IPS-15b (cell line): Measurements from ENCODE around the gene TRIM34.
"Not testable (repeated sequence)": the region's sequence is repeated elsewhere in the genome, so short reads cannot be mapped to it uniquely, and the experiment has no call there.

Source experiments
- H3K27me3 ChIP-seq: one replicate; pipeline ENCODE4 v1.6.1; 2013; ENCODE audit warnings: low read length; ENCODE audit not compliant: control insufficient read depth, insufficient read depth
- H3K36me3 ChIP-seq: one replicate; pipeline ENCODE4 v1.6.1; 2013; ENCODE audit warnings: low read length; ENCODE audit not compliant: control insufficient read depth, insufficient read depth
- H3K4me1 ChIP-seq: one replicate; pipeline ENCODE4 v1.6.1; 2013; ENCODE audit warnings: mild to moderate bottlenecking, low read length; ENCODE audit not compliant: control insufficient read depth, insufficient read depth
- H3K4me3 ChIP-seq: one replicate; pipeline ENCODE4 v1.5.1; 2013; ENCODE audit warnings: low read depth, low read length
- H3K9ac ChIP-seq: one replicate; pipeline ENCODE4 v1.6.1; 2013; ENCODE audit warnings: low read depth, mild to moderate bottlenecking, low read length
- H3K9me3 ChIP-seq: one replicate; pipeline ENCODE4 v1.6.1; 2013; ENCODE audit warnings: mild to moderate bottlenecking, low read length; ENCODE audit not compliant: control insufficient read depth, insufficient read depth

The TRIM34 gene

DNA sequence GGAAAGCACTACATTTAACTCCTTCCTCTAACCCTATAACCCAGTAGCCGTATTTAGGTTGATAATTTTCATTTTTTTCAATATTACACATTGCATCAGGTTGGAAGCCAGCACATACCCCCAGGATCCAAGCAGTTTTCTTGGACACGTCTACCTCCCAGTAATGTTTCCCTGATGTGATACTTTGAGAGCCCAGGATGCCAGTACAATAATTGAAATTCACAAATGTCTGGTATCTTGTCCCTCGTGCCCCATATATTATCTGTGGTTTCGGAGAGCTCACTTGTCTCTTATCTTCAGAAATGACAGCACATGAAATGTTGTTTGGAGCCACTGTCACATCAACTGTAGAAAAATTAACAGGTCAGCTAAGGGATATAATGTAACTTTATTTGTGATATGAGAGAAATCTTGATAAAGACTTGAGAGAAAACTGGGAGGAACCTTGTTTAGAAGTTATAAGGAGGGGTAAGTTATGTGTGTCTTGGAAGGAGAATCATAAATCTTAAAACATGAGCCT is 40.3 kb downstream of the TRIM34 start:
- H3K27me3 ChIP-seq, result no peaks in the 10 kb centered on the region
- no peak overlapping the region for H3K9ac ChIP-seq
- no peak overlapping the region for H3K4me3 ChIP-seq
- no peaks in the 10 kb centered on the region for H3K9me3 ChIP-seq
- peaks cover 9% of the 10 kb centered on the region for H3K36me3 ChIP-seq
- H3K4me1 ChIP-seq, result no peaks in the 10 kb centered on the region

DNA sequence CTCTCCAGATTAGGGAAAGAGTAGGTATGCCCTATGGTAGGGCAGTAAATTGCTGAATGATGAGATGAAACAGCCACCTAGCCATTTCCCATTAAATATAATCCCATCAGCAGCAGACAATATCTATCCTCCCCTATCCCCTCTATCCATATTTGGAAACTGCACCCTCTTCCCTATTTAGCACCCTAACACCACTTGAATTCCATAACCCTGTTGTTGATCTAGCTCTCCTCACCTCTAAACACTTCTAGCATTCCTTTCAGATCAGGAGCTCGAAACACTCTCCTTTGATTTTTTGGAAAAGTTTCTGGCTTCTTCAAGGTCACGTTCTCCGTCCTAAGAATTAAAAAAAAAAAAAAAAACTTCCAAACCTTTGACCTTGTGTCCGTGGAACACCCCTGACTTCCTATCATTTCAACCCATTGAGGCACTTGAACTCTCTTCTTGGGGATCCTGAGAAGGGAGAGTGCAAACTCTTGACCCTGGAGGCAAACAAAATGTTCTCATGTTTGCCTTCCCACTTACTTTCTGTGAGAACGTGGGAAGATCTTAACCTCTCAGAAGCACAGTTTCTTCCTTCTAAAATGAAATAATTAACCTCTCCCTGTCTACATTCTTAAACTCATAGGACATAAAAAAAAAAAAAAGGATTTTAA is 41.1 kb downstream of the TRIM34 start:
- H3K27me3 ChIP-seq, result no peaks in the 10 kb centered on the region
- H3K36me3 ChIP-seq, result peaks cover 9% of the 10 kb centered on the region
- H3K9me3 ChIP-seq, result no peaks in the 10 kb centered on the region

DNA sequence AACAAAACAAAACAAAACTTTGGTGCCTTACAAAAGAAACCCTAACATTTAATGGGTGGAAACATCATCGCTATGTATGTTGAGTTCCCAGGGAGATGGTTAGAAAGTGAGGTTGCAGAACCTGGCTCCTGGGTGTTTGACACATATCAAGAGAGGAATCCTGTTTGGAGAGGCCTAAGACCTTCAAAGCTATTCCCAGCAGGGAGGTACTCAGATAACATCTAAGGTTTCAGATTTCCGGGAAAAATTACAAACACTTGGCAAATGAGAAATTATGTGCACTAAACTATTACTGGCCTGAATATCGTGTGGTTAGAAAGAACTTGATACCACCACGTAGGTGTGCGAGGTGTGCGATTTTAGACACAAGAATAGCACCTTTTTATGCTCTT is 41.6 kb downstream of the TRIM34 start:
- H3K36me3 ChIP-seq, result peaks cover 9% of the 10 kb centered on the region
- no peak overlapping the region for H3K4me3 ChIP-seq
- no peaks in the 10 kb centered on the region for H3K9me3 ChIP-seq
- no peaks in the 10 kb centered on the region for H3K27me3 ChIP-seq
- no peak overlapping the region for H3K9ac ChIP-seq
- H3K4me1 ChIP-seq, result no peaks in the 10 kb centered on the region

More for the DNA sequence above, 41.1 kb downstream of the TRIM34 start:
- H3K4me3 ChIP-seq, result no peak overlapping the region
- no peak overlapping the region for H3K9ac ChIP-seq
- no peaks in the 10 kb centered on the region for H3K4me1 ChIP-seq

DNA sequence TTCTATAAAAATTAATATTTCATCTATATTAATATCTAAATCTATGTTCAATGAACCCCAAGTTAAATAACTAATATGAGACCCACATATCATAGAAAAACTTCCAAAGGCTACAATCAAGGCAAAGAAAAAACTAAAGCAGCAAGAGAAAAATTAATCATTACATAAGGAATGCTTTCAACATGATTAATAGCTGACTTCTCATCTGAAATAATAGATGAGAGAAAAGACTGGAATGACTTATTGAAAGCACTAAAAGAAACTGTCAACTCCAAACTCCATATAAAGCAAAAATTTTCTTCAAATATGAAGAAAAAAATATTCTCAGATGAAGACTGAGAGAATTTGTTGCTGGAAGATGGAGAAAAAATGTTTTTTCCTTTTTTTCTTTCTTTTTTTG is 47.0 kb downstream of the TRIM34 start:
- no peaks in the 10 kb centered on the region for H3K4me1 ChIP-seq
- no peak overlapping the region for H3K4me3 ChIP-seq
- no peaks in the 10 kb centered on the region for H3K27me3 ChIP-seq
- H3K9me3 ChIP-seq, result no peaks in the 10 kb centered on the region
- peaks cover 3% of the 10 kb centered on the region for H3K36me3 ChIP-seq
- H3K9ac ChIP-seq, result no peak overlapping the region

DNA sequence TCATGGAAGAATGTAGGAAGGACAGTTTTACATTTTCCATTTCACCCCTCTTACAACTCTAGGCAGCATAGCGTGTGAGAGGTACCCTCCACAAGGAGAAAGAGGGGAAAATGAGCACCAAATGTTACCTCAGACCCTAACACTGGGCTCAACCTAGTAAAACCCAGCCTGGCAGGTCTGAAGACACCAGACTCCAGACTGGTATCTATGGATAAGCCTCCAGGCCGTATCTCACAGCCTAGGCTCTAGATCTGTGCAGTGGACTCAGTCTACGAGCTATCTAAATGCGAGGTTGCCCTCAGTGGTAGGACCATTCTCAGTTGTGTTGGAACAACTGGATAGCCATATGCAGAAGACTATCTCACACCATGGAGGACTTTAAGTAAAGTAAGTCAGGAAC is 49.6 kb downstream of the TRIM34 start:
- Histone ChIP-seq H3K9me3 (no peaks in the 10 kb centered on the region), H3K9ac (no peak overlapping the region), H3K4me1 (no peaks in the 10 kb centered on the region), H3K36me3 (peaks cover 8% of the 10 kb centered on the region), H3K4me3 (no peak overlapping the region), H3K27me3 (no peaks in the 10 kb centered on the region)

DNA sequence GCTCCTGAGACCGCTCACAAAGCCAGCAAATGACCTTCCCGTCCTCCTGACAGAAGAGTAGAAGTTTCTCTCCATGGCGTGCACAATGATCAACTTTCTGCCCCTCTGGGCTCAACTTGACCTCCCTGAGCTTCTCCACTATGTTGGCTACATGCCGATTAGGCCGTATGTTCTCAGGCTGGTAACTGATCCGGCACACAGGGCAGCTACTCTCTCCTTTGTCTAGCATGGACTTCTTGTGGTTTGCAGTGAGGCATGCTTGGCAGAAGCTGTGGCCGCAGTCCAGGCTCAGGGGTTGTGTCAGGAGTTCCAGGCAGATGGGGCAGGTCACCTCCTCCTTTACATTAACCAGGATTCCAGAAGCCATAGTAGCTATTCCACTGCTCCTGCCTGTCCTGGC is 55.0 kb downstream of the TRIM34 start:
- Histone ChIP-seq H3K27me3 (no peaks in the 10 kb centered on the region), H3K4me3 (no peak overlapping the region), H3K36me3 (peaks cover 13% of the 10 kb centered on the region), H3K9ac (no peak overlapping the region), H3K9me3 (no peaks in the 10 kb centered on the region), H3K4me1 (no peaks in the 10 kb centered on the region)

DNA sequence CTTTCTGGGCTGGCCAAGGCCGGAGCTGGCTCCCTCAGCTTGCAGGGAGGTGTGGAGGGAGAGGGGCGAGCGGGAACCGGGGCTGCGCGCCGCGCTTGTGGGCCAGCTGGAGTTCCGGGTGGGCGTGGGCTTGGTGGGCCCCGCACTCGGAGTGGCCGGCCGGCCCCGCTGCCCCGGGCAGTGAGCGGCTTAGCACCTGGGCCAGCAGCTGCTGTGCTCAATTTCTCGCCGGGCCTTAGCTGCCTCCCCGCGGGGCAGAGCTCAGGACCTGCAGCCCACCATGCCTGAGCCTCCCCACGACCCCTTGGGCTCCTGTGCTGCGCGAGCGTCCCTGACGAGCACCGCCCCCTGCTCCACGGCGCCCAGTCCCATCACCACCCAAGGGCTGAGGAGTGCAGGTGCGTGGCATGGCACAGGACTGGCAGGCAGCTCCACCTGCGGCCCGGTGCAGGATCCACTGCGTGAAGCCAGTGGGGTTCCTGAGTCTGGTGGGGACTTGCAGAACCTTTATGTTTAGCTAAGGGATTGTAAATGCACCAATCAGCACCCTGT is 58.2 kb downstream of the TRIM34 start:
- not testable (repeated sequence) for H3K9ac ChIP-seq, H3K4me1 ChIP-seq, H3K36me3 ChIP-seq, H3K9me3 ChIP-seq, H3K27me3 ChIP-seq, H3K4me3 ChIP-seq

DNA sequence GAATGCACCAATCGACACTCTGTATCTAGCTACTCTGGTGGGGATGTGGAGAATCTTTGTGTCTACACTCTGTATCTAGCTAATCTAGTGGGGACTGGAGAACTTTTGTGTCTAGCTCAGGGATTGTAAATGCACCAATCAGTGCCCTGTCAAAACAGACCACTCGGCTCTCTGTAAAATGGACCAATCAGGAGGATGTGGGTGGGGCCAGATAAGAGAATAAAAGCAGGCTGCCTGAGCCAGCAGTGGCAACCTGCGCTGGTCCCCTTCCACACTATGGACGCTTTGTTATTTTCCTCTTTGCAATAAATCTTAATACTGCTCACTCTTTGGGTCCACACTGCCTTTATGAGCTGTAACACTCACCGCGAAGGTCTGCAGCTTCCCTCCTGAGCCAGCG is 58.8 kb downstream of the TRIM34 start:
- H3K36me3 ChIP-seq, H3K4me1 ChIP-seq, H3K9ac ChIP-seq, H3K27me3 ChIP-seq, H3K9me3 ChIP-seq, H3K4me3 ChIP-seq: not testable (repeated sequence)

DNA sequence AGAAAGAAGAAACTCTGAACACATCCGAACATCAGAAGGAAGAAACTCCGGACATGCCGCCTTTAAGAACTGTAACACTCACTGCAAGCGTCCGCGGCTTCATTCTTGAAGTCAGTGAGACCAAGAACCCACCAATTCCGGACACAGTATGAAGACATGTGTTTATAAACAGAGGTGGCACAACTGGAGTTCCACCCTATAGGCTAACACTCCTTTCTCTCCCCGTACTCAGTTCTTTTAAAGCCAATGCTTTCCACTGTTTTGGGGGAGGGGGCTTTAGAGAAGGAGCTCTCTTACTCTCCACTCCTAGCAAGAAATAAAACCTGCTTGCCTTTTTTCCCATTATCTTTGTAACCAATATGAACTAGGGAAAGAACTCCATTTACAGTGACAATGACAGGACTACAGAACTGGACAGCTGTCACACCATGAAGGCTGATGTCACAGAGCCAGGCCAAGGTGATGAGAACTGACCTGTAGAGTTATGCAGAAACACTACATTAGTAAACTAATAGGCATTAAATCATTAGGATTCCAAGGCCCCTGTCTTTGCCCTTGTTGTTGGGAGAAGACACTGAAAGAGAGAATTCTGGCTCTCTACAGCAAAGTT is 59.3 kb downstream of the TRIM34 start:
- Histone ChIP-seq H3K4me3 (peak overlapping the region; percentile 57), H3K27me3 (no peaks in the 10 kb centered on the region), H3K4me1 (no peaks in the 10 kb centered on the region), H3K9ac (no peak overlapping the region), H3K9me3 (no peaks in the 10 kb centered on the region), H3K36me3 (peaks cover 5% of the 10 kb centered on the region)

DNA sequence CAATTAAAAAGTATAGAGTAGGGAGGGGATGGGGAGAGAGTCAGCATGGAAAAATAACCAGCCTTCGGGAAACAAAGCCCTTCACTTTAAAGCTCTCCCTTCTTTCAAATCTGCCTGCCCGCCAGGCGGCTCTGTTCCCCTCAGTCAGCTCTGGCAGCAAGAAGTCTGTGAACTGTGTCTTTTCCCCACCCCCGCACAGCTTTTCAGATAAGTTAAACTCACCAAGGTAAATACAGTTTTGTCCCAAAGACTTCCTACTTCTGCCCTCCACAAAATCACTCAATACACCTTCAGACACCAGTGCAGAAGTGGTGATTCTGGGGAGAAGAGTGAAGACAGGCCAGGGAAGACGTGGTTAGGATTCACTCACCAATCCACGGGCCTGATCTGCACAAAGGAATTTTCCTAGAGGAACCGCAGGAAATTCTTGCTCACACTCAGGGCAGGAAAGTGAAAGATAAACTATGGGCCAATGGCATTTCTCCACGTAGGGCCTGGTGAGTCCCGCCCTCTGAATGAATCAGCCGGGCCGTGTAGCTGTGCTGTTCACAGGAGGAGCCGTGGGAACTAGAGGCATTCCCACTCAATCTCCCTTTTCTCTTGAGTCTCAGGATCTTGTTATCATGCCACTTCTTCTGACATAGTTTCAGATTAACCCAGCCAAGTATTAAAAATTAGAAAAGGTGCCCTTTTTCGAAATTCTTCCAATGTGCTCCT is 60.0 kb downstream of the TRIM34 start, which contains the start of gene TRIM5:
Gene TRIM5 (minus strand): TSS at position 429 of the 717 bp plus-strand sequence. CDS start 4,897 bp downstream, outside the sequence.
- Histone ChIP-seq H3K9ac (peak within 1 kb of the TSS; percentile 81), H3K4me3 (peak within 1 kb of the TSS; percentile 57), H3K36me3 (peaks cover 1% of the 10 kb centered on the region), H3K9me3 (no peaks in the 10 kb centered on the region), H3K4me1 (peaks cover 1% of the 10 kb centered on the region), H3K27me3 (no peaks in the 10 kb centered on the region)

DNA sequence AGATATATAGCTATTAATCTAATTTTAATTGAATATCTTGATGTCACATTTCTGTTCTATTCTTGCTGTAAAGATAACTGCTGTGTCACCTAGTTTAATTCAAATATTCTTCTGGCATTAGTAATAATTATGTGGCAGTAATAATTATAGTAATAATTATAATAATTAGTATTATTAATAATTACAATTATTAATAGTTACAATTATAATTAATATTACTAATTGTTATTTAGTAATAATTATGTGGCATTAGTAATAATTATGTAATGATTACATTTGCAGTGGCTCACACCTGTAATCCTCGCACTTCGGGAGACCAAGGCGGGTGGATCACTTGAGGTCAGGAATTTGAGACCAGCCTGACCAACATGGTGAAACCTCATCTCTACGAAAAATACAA is 61.6 kb downstream of the TRIM34 start:
- H3K36me3 ChIP-seq, result no peaks in the 10 kb centered on the region
- no peak overlapping the region for H3K4me3 ChIP-seq
- no peaks in the 10 kb centered on the region for H3K9me3 ChIP-seq
- no peaks in the 10 kb centered on the region for H3K27me3 ChIP-seq
- no peak overlapping the region for H3K9ac ChIP-seq
- H3K4me1 ChIP-seq, result peaks cover 5% of the 10 kb centered on the region
